ENCODE data around the gene GPR156. TPM values are rescaled to one million over a fixed set of nuclear protein-coding genes. Genes with fewer than 3 reads are reported as not detected.

GPR156 gene
- total and polyA plus RNA-seq, 12 donors, result 0.04 to 0.23 (median 0.07) TPM; not detected in 7

GRCh38 chr3:120161902-120162301 lies 123.1 kb downstream of the GPR156 start:
- TF ChIP-seq CTCF (IDR thresholded peaks at IDR 0.05), result no peak
- Histone ChIP-seq H3K9me3 (no peaks in the 10 kb centered on the region), H3K27ac (peak overlapping the region in 1 of 10 donors; percentile 26), H3K36me3 (no peaks in the 10 kb centered on the region), H3K4me3 (no peak overlapping the region), H3K27me3 (no peaks in the 10 kb centered on the region), H3K4me1 (peaks cover 0 to 15% (median 0%) of the 10 kb centered on the region in 9 donors)
- intact Hi-C loops (cut with DNase I), result no loop called here
- DNase-seq, result no peak
- no peak for ATAC-seq
- 92 to 93% methylated on average over 3 of the region's 3 CpGs for WGBS, 2 donors

- Histone ChIP-seq H3K4me3 (no peak overlapping the region), H3K27me3 (no peaks in the 10 kb centered on the region), H3K36me3 (no peaks in the 10 kb centered on the region), H3K27ac (no peak overlapping the region), H3K4me1 (peaks cover 0 to 15% (median 0%) of the 10 kb centered on the region in 9 donors), H3K9me3 (peaks cover 0 to 12% (median 1%) of the 10 kb centered on the region in 11 donors)
- peak in 1 of 2 donors; percentile 24 for DNase-seq
- peak in 7 of 8 donors; percentile 52 to 94 (median 70) for ATAC-seq
- WGBS, 2 donors, result 13 to 27% methylated on average over 1 of the region's 1 CpG
- intact Hi-C loops (cut with DNase I), result no loop called here
- TF ChIP-seq CTCF (IDR thresholded peaks at IDR 0.05), result no peak
Observed at GRCh38 chr3:120160050-120160449, 125.0 kb downstream of the GPR156 start.

GRCh38 chr3:120157681-120158080 lies 127.3 kb downstream of the GPR156 start:
- H3K4me1 ChIP-seq, result peaks cover 0 to 27% (median 0%) of the 10 kb centered on the region in 9 donors
- ATAC-seq (no peak), DNase-seq (no peak)
- H3K36me3 ChIP-seq, result no peaks in the 10 kb centered on the region
- peaks cover 0 to 23% (median 4%) of the 10 kb centered on the region in 11 donors for H3K9me3 ChIP-seq
- WGBS, 2 donors, result 94 to 95% methylated on average over 5 of the region's 5 CpGs
- no peaks in the 10 kb centered on the region for H3K27me3 ChIP-seq
- H3K4me3 ChIP-seq, result no peak overlapping the region
- no peak overlapping the region for H3K27ac ChIP-seq
- intact Hi-C loops (cut with DNase I), result no loop called here
- TF ChIP-seq CTCF (IDR thresholded peaks at IDR 0.05), result no peak

GRCh38 chr3:120157113-120157512 lies 127.9 kb downstream of the GPR156 start:
- no peak for TF ChIP-seq CTCF (IDR thresholded peaks at IDR 0.05)
- intact Hi-C loops (cut with DNase I), result no loop called here
- peaks cover 0 to 27% (median 0%) of the 10 kb centered on the region in 9 donors for H3K4me1 ChIP-seq
- H3K27ac ChIP-seq, result no peak overlapping the region
- no peaks in the 10 kb centered on the region for H3K27me3 ChIP-seq
- ATAC-seq (no peak), DNase-seq (no peak)
- WGBS, 2 donors, result 58 to 61% methylated on average over 3 of the region's 3 CpGs
- H3K4me3 ChIP-seq, result no peak overlapping the region
- H3K9me3 ChIP-seq, result peaks cover 0 to 23% (median 4%) of the 10 kb centered on the region in 11 donors
- H3K36me3 ChIP-seq, result no peaks in the 10 kb centered on the region

All from heart right ventricle (tissue), 16 donors.